ENCODE results near the gene SLC7A7.
"Not testable (repeated sequence)": the region's sequence is repeated elsewhere in the genome, so short reads cannot be mapped to it uniquely, and the experiment has no call there.

Gene SLC7A7

GRCh38 chr14:22843123-22843925, 28.1 kb upstream of the SLC7A7 start:
- DNase-seq (ENCODE audit: low spot score) = no peak

- DNase-seq (ENCODE audit: low spot score) = no peak
These were observed 27.2 kb upstream of the SLC7A7 start for GRCh38 chr14:22842211-22843122.

GRCh38 chr14:22841769-22842168, 26.5 kb upstream of the SLC7A7 start:
- DNase-seq (ENCODE audit: low spot score) = no peak

GRCh38 chr14:22841311-22841710, 26.1 kb upstream of the SLC7A7 start:
- DNase-seq (ENCODE audit: low spot score) = no peak

- DNase-seq (ENCODE audit: low spot score) = no peak
These were observed 24.0 kb upstream of the SLC7A7 start for GRCh38 chr14:22839159-22839779.

- DNase-seq (ENCODE audit: low spot score) = no peak
These were observed 23.4 kb upstream of the SLC7A7 start for GRCh38 chr14:22838631-22839041.

- no peak for DNase-seq (ENCODE audit: low spot score)
These were observed 22.7 kb upstream of the SLC7A7 start for GRCh38 chr14:22837750-22838538.

GRCh38 chr14:22837114-22837749, 22.0 kb upstream of the SLC7A7 start:
- DNase-seq (ENCODE audit: low spot score) = no peak

GRCh38 chr14:22836301-22837113, 21.3 kb upstream of the SLC7A7 start, which contains the start of gene MMP14:
Gene MMP14 (plus strand): TSS chr14:22836585. CDS start chr14:22836818, 233 bp downstream.
- DNase-seq (ENCODE audit: low spot score) = no peak

- no peak for DNase-seq (ENCODE audit: low spot score)
These were observed 20.3 kb upstream of the SLC7A7 start for GRCh38 chr14:22835505-22835904.

GRCh38 chr14:22830443-22831010, 15.3 kb upstream of the SLC7A7 start:
- DNase-seq (ENCODE audit: low spot score) = no peak

- peak; percentile 95 for DNase-seq (ENCODE audit: low spot score)
These were observed 14.6 kb upstream of the SLC7A7 start, which contains the start of gene MRPL52 for GRCh38 chr14:22829661-22830442. Gene MRPL52 (plus strand): TSS chr14:22829887. CDS start chr14:22829913, 26 bp downstream.

- not testable (repeated sequence) for DNase-seq (ENCODE audit: low spot score)
These were observed 13.9 kb upstream of the SLC7A7 start for GRCh38 chr14:22829076-22829660.

GRCh38 chr14:22824711-22825359, 9.6 kb upstream of the SLC7A7 start:
- DNase-seq (ENCODE audit: low spot score) = no peak

- DNase-seq (ENCODE audit: low spot score) = peak; percentile 67
These were observed 7.4 kb upstream of the SLC7A7 start for GRCh38 chr14:22822571-22823098.

GRCh38 chr14:22822016-22822570, 6.9 kb upstream of the SLC7A7 start:
- no peak for DNase-seq (ENCODE audit: low spot score)

All from activated CD4-positive, alpha-beta T cell treated with anti-CD3 and anti-CD28 coated beads, Interleukin-2, Interleukin-4, amounts not matched to agents 100 ng/mL and 50 ng/mL, durations not matched to agents 16 hours and 8 hours (primary cell).